H1 (cell line): ENCODE results near the gene BARX2. TPM values are rescaled to one million over a fixed set of nuclear protein-coding genes. Genes with fewer than 3 reads are reported as not detected.

Experiments
- CTCF ChIA-PET: fragments of 300-600 bp; sonication (Branson Sonifier 250); formaldehyde crosslinking; loops from one replicate; lab custom pipeline; 2021; ENCODE audit not compliant: partially characterized antibody; lab: Charles Lee
- POLR2A ChIA-PET: fragments of 300-600 bp; sonication (Branson Sonifier 250); formaldehyde crosslinking; loops from one replicate; lab custom pipeline; 2021; ENCODE audit warnings: inconsistent platforms; ENCODE audit not compliant: partially characterized antibody; lab: Charles Lee
- DNase-seq, 2 experiments: peaks; one replicate each; pipeline versions ENCODE4 v3.0.0 to v3.0.0-alpha.2; 2010 to 2022; ENCODE audit warnings: low spot score in 2 of 2, low read depth in 1 of 2, mixed read lengths in 1 of 2
- FAIRE-seq: peaks from 2 replicates; lab custom pipeline; 2011; peaks lifted over from hg19 to GRCh38; lab: Jason Lieb, UNC
- H2AFZ ChIP-seq: 2 replicates; pipeline ENCODE4 v1.8.1; 2012; ENCODE audit warnings: low read length, inconsistent platforms
- H2AK5ac ChIP-seq: 2 replicates; pipeline ENCODE4 v1.6.1; 2013; ENCODE audit warnings: low read depth, low read length
- H2BK120ac ChIP-seq: replicated peaks from 2 replicates; pipeline ENCODE3; 2013; ENCODE audit warnings: low read depth, low read length, inconsistent platforms
- H2BK12ac ChIP-seq: 2 replicates; pipeline ENCODE4 v1.6.1; 2013; ENCODE audit warnings: low read depth, low read length
- H2BK15ac ChIP-seq: 2 replicates; pipeline ENCODE4 v1.6.1; 2013; ENCODE audit warnings: low read length
- H2BK20ac ChIP-seq: 2 replicates; pipeline ENCODE4 v1.6.1; 2013; ENCODE audit warnings: low read length
- H2BK5ac ChIP-seq: 2 replicates; pipeline ENCODE4 v1.6.1; 2013; ENCODE audit warnings: low read depth, low read length
- H3K14ac ChIP-seq: 2 replicates; pipeline ENCODE4 v1.6.1; 2013; ENCODE audit warnings: inconsistent platforms; ENCODE audit not compliant: insufficient read length
- H3K18ac ChIP-seq: 2 replicates; pipeline ENCODE4 v1.6.1; 2013; ENCODE audit warnings: low read length; ENCODE audit errors: extremely low read depth
- H3K23ac ChIP-seq: 2 replicates; pipeline ENCODE4 v1.6.1; 2013; ENCODE audit warnings: inconsistent platforms; ENCODE audit not compliant: insufficient read length
- H3K23me2 ChIP-seq: 2 replicates; pipeline ENCODE4 v1.6.1; 2013; ENCODE audit warnings: low read depth, low read length
- H3K27ac ChIP-seq: 2 replicates; pipeline ENCODE4 v1.6.1; 2011; ENCODE audit warnings: low read depth, low read length, inconsistent platforms
- H3K27me3 ChIP-seq, 4 experiments: replicated peaks in 1 of 4; 1 replicate in 1 of 4; 2 replicates in 3 of 4; pipeline versions ENCODE4 v1.6.1 to v1.8.1; 2011 to 2013; ENCODE audit warnings: low read length in 3 of 4, mild to moderate bottlenecking in 3 of 4, inconsistent platforms in 2 of 4, mixed read lengths in 2 of 4, moderate library complexity in 1 of 4; ENCODE audit not compliant: control insufficient read depth in 3 of 4, insufficient read depth in 3 of 4; ENCODE audit errors: extremely low read depth in 1 of 4
- H3K36me3 ChIP-seq, 4 experiments: 2 replicates each; pipeline versions ENCODE4 v1.6.1 to v1.8.1; 2011 to 2013; ENCODE audit warnings: mild to moderate bottlenecking in 4 of 4, low read length in 3 of 4, moderate library complexity in 2 of 4, control low read depth in 1 of 4, inconsistent platforms in 1 of 4; ENCODE audit not compliant: insufficient read depth in 4 of 4, control insufficient read depth in 2 of 4
- H3K4ac ChIP-seq: replicated peaks from 2 replicates; pipeline ENCODE3; 2013; ENCODE audit warnings: low read length, low read depth, mixed read lengths, inconsistent platforms; ENCODE audit not compliant: insufficient read length
- H3K4me1 ChIP-seq, 4 experiments: replicated peaks in 1 of 4; 1 replicate in 1 of 4; 2 replicates in 3 of 4; pipeline versions ENCODE4 v1.6.1 to v1.8.1; 2011 to 2013; ENCODE audit warnings: low read length in 3 of 4, inconsistent platforms in 2 of 4, mixed read lengths in 1 of 4; ENCODE audit not compliant: insufficient read depth in 4 of 4, control insufficient read depth in 3 of 4
- H3K4me2 ChIP-seq, 2 experiments: 2 replicates each; pipeline versions ENCODE4 v1.6.1 to v1.8.1; 2011 to 2013; ENCODE audit warnings: low read depth in 2 of 2, low read length in 2 of 2, control low read depth in 1 of 2, inconsistent platforms in 1 of 2, mild to moderate bottlenecking in 1 of 2; ENCODE audit not compliant: insufficient read depth in 1 of 2
- H3K4me3 ChIP-seq, 4 experiments: fragments of 200-600, 300-600 bp in 1 of 4; sonication (generic), shearing (Covaris generic), sonication (Bioruptor Twin) in 1 of 4; 2 replicates each; pipeline versions ENCODE4 v1.5.1 to v1.8.1; 2011 to 2016; ENCODE audit warnings: low read length in 4 of 4, low read depth in 3 of 4, control low read depth in 2 of 4, inconsistent platforms in 2 of 4, mild to moderate bottlenecking in 2 of 4, mixed read lengths in 1 of 4, moderate library complexity in 1 of 4; ENCODE audit not compliant: insufficient read depth in 2 of 4; ENCODE audit errors: extremely low read depth in 1 of 4
- H3K56ac ChIP-seq: replicated peaks from 2 replicates; pipeline ENCODE3; 2013; ENCODE audit warnings: low read depth, mild to moderate bottlenecking, mixed read lengths, low read length, inconsistent platforms; ENCODE audit not compliant: insufficient read length
- H3K79me1 ChIP-seq: 2 replicates; pipeline ENCODE4 v1.6.1; 2013; ENCODE audit warnings: low read depth, low read length, control low read depth
- H3K79me2 ChIP-seq, 2 experiments: 2 replicates each; pipeline versions ENCODE4 v1.6.1 to v1.8.1; 2012 to 2013; ENCODE audit warnings: low read length in 2 of 2, mild to moderate bottlenecking in 2 of 2, inconsistent platforms in 1 of 2; ENCODE audit not compliant: insufficient read depth in 2 of 2, control insufficient read depth in 1 of 2
- H3K9ac ChIP-seq, 4 experiments: replicated peaks in 1 of 4; 1 replicate in 1 of 4; 2 replicates in 3 of 4; pipeline versions ENCODE4 v1.6.1 to v1.8.1; 2011 to 2013; ENCODE audit warnings: low read depth in 3 of 4, low read length in 3 of 4, control low read depth in 2 of 4, mild to moderate bottlenecking in 2 of 4, moderate library complexity in 2 of 4, inconsistent platforms in 1 of 4; ENCODE audit errors: extremely low read depth in 1 of 4
- H3K9me3 ChIP-seq, 2 experiments: 2 replicates each; pipeline versions ENCODE4 v1.6.1 to v1.8.1; 2012 to 2013; ENCODE audit warnings: mild to moderate bottlenecking in 2 of 2, moderate library complexity in 2 of 2, control low read depth in 1 of 2, inconsistent platforms in 1 of 2, low read depth in 1 of 2, low read length in 1 of 2, mixed read lengths in 1 of 2; ENCODE audit not compliant: insufficient read depth in 2 of 2
- H4K20me1 ChIP-seq, 2 experiments: replicated peaks in 1 of 2; 2 replicates each; pipeline versions ENCODE3 to v1.8.1; 2011 to 2013; ENCODE audit warnings: inconsistent platforms in 2 of 2, low read length in 2 of 2, mild to moderate bottlenecking in 1 of 2; ENCODE audit not compliant: insufficient read depth in 2 of 2, control insufficient read depth in 1 of 2
- H4K5ac ChIP-seq: 2 replicates; pipeline ENCODE4 v1.6.1; 2013; ENCODE audit warnings: low read length, low read depth, mixed read lengths, inconsistent platforms; ENCODE audit not compliant: insufficient read length
- H4K8ac ChIP-seq: 2 replicates; pipeline ENCODE4 v1.8.0; 2013; ENCODE audit warnings: mild to moderate bottlenecking, moderate library complexity, low read length, inconsistent platforms; ENCODE audit not compliant: insufficient read depth; ENCODE audit errors: extremely low read depth
- H4K91ac ChIP-seq: replicated peaks from 2 replicates; pipeline ENCODE3; 2013; ENCODE audit warnings: low read length, mixed read lengths, inconsistent platforms; ENCODE audit not compliant: insufficient read length
- KDM4A ChIP-seq: IDR thresholded peaks from one replicate; pipeline ENCODE4 v1.7.1; 2012; ENCODE audit warnings: low read depth, mild to moderate bottlenecking, moderate library complexity, low read length, inconsistent platforms; ENCODE audit not compliant: severe bottlenecking
- POLR2A ChIP-seq, 2 experiments: IDR thresholded peaks; 1 replicate in 1 of 2; 2 replicates in 1 of 2; pipeline ENCODE4 v1.6.1; 2011; ENCODE audit warnings: low read depth in 2 of 2, low read length in 2 of 2, mild to moderate bottlenecking in 2 of 2; ENCODE audit errors: control extremely low read depth in 1 of 2
- RFX5 ChIP-seq: IDR thresholded peaks from 2 replicates; pipeline ENCODE4 v1.6.1; 2011; ENCODE audit warnings: low read depth, low read length, improper control_type of control experiment, borderline replicate concordance
- SP1 ChIP-seq: IDR thresholded peaks from 2 replicates; pipeline ENCODE4 v1.6.1; 2011; ENCODE audit warnings: low read depth, low read length
- WGBS, 2 experiments: shearing (Covaris generic) in 1 of 2; methylation state at CpG; one replicate each; pipeline versions ENCODE4 v1.1.6 to v1.1.7; 2013 to 2015; ENCODE audit warnings: low lambda C conversion rate in 2 of 2, mixed read lengths in 2 of 2, inconsistent platforms in 1 of 2, low coverage in 1 of 2, missing lambda C conversion rate in 1 of 2; ENCODE audit not compliant: insufficient replicate concordance in 2 of 2, insufficient coverage in 1 of 2, insufficient read length in 1 of 2; ENCODE audit errors: extremely low coverage in 1 of 2, missing lambda C conversion rate in 1 of 2; 5-methylcytosine and 5-hydroxymethylcytosine counted together
- polyA plus RNA-seq, 7 experiments: library from polyadenylated mRNA; depleted of rRNA in 3 of 7; stranded (reverse) in 5 of 7; unstranded in 2 of 7; fragments of >200 nt in 5 of 7; fragments of 200-250 nt in 2 of 7; gene quantifications; 1 replicate in 5 of 7; 2 replicates in 1 of 7; 4 replicates in 1 of 7; pipeline versions ENCODE4 v1.2.1 to v1.2.3, GENCODE V29; 2011 to 2013; ENCODE audit warnings: missing spikeins in 2 of 7, mixed read lengths in 2 of 7
- total RNA-seq: library from RNA; stranded (reverse); fragmentation: NEBNext Ultra II Directional; extraction: Animal tissue kit (Norgen Biotek cat#: 25700); gene quantifications from 2 replicates; pipeline ENCODE4 v1.2.1, GENCODE V29; 2021

BARX2 gene
- total and polyA plus RNA-seq, 2 of the 8 experiments (the other 6 are each of a cell fraction or from before 2014, with no cell fraction given), result not detected

DNA sequence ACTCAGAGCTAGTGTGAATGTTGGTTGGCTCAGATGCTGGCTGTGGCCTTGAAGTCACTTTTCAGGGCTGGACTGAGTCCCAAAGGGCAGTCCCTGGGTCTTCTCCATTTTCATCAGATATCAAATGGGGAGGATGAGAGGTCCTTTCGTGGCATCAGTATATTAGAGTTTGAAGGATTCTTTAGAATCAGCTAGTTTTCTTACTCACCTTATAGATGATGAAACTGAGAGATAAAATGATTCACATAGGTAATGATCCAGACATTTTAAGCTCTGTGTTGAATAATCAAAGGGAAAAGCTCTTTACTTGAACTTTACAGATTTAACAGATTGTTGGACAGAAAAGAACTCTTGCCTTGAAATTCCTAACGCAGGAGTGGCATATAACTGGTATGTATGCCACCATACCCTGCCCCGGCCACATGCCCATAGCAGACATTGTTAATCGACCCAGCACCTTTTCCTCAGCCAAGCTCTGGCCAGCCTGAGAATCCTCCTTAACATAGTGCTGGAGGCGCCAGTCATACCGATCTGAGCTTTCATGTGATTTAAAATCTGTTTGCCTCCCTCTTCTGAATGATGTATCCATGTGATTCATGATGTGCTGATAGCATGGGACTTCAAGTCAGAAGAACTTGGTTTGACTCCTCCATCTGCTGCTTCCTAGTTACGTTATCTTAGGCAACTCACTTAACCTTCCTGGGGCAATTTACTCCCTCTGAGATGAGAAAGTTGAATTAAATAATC is 60.0 kb downstream of the BARX2 start:
- Histone ChIP-seq H3K18ac (no peak overlapping the region), H3K4ac (no peak overlapping the region), H3K27me3 (no peaks in the 10 kb centered on the region), H2BK20ac (no peak overlapping the region), H2AFZ (no peak overlapping the region), H2AK5ac (no peak overlapping the region), H4K20me1 (no peaks in the 10 kb centered on the region), H3K9me3 (peaks cover 8% of the 10 kb centered on the region in 2 experiments; a peak in 2 of 4 replicates), H3K79me1 (no peaks in the 10 kb centered on the region), H2BK5ac (no peak overlapping the region), H2BK120ac (no peak overlapping the region), H3K27ac (no peak overlapping the region), H2BK12ac (no peak overlapping the region), H3K4me1 (no peaks in the 10 kb centered on the region), H3K23ac (no peak overlapping the region), H3K4me3 (no peak overlapping the region), H4K8ac (no peak overlapping the region), H3K23me2 (no peaks in the 10 kb centered on the region), H2BK15ac (no peak overlapping the region), H3K36me3 (no peaks in the 10 kb centered on the region; a peak in 1 of 8 replicates), H4K91ac (no peak overlapping the region), H3K79me2 (no peaks in the 10 kb centered on the region), H3K9ac (no peak overlapping the region), H3K4me2 (no peak overlapping the region), H3K56ac (no peak overlapping the region), H4K5ac (no peak overlapping the region), H3K14ac (no peak overlapping the region)
- ChIA-PET CTCF (interaction anchor here (0.6 to 1.3 kb wide), 4 partner anchors 59 to 315 kb away, joined by 3 to 4 read pairs (median 4); no protein-coding TSS in a partner anchor), POLR2A (no interaction called here)
- DNase-seq (no peak), FAIRE-seq (no peak)
- TF ChIP-seq KDM4A (no peak), RFX5 (no peak), POLR2A (IDR thresholded peaks at IDR 0.05; ENCODE audit: control extremely low read depth in 1 of 2, low read depth in 2 of 2, low read length in 2 of 2) (no peak), SP1 (no peak)
- 83% methylated on average over 7 of the region's 7 CpGs; no CpG with 5 or more reads in 1 of the 2 experiments for WGBS, 2 experiments
